ENCODE results near the gene C22orf39.

C22orf39 gene

DNA sequence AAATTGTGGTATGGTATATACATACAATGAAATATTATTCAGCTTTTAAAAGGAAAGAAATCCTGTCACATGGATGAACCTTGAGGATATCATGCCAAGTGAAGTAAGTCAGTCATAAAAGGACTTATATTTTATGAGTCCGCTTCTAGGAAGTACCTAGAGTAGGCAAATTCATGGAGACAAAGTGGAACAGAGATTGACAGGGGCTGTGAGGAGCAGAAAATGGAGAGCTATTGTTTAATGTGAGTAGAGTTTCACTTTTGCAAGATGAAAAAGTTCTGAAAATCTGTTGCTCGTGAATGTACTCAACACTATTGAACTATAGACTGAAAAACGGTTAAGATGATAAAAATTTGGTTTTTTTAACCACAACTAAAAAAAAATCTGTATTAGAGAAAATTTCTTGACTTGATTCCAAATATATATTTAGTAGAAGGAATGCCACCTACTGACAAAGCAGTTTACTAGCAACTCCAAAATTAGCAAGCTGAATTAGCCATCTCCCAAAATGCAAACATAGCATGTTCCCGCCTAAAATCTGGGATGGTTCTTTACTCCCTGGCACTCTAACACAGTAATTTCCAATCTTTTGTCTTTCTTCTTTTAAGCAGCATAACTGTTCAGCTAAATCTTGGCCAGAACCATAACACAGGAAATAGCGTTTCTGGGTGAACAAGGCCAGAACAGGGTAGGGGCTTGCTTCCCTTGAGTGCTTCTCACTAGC is 30.0 kb upstream of the C22orf39 start:
- no peak for DNase-seq

DNA sequence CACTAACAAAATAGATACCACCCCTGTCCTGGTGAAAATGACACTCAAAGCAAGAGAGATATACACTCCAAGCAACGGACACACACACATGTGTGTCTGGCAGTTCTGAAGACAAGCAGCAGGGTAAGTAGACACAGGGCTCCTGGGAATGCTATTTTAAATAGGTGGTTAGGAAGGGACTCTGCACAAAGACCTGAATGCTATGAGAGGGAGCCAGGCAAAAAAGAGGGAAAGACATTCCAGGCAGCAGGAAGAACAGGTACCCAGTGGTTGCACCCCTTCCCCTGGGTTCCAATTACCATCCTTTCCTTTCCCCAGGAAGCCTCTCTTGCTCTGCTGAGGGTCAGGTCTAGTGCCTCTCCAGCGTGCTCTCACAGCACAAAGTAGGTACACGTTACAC is 28.5 kb upstream of the C22orf39 start:
- no peak for DNase-seq

DNA sequence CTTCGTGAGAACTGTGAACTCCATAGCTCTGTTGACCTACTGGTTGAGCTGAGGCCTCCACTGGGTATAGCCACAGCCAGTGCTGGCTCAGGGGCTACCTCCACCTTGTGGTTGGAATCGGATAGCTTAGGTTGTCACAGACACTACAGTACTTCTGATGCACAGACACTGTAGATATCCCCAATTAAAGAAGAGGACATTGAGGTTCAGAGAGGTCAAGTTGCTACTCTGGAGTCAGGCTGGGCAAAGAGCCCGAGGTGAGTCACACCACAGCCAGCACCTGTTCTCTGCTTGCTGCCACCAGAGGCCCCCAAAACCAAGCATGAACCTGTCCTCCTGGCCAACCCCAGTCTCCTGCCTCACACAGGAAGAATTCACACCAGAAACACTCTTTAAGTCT is 26.1 kb upstream of the C22orf39 start:
- DNase-seq, result no peak

DNA sequence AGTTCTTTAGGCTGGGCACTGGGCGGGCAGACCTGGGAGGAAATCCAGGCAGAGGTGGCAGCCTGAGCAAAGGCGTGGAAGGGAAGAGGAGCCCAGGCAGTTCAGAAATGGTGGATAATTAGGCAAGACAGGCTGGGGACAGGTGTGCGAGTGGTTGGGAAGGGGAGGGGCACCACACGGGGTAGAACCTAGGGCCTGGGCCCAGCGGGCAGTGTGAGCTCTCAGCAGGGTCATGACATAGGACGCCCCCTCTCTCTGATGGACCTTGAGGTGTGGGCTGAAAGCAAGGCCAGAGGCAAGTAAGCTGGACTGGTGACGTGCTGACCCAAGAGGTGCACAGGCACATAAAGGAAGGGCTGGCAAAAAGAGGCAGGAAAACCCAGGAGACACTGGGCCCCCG is 24.7 kb upstream of the C22orf39 start:
- no peak for DNase-seq

DNA sequence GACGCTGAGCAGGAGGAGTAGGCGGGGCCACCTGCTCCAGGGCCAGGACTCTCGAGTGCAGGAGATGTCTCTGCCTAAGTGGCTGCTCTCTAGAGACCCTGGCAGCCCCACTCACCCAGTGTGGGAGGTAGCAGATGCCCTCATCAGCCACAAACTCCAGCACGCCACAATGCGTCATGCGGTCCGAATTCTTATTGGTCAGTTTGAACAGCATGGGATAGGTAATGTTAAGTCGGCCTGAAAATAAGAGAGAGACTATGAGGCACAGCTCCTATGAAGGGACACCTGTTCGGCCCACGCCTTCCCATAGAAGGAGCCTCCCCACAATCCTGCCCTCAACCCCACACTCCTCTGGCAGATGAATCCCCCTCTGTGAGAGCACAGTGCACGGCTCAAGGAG is 24.1 kb upstream of the C22orf39 start:
- no peak for DNase-seq

DNA sequence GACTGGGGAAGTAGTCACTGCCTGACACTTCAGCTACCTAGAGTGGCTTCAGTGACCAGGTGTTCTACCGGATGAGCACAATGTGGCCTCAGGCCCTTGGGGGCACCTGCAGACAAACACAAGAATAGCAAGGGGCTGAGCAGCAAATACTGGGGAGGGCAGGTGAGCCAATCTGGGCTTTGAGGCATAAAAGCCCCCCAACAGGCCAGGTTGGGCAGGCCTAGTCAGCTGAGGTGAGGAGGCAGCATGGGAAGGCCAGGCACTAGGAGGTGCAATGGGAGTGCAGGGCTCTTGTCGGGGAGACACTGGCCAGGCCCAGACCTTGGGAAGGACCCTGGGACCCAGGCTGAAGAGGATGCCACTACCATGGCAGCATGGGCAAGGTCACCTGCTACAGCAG is 22.5 kb upstream of the C22orf39 start:
- no peak for DNase-seq

DNA sequence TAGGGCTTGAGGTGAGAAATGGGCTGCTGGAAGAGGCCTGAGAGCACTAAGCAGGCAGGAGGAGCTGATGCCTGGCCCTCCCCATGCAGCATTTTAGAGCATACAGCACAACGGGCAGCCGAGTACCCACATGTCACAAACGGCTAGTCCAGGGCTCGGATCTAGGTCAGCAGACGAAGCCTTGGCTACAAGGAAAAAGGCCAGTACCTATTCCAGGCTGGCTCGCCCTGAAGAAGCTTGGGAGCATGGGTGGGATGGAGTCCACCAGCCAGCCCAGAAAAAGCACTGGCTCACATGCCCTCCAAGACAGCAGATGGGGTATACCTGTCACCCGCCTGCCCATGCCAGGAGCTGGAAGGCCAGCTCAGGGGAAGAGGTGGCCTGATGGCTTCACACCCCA is 21.9 kb upstream of the C22orf39 start:
- no peak for DNase-seq

DNA sequence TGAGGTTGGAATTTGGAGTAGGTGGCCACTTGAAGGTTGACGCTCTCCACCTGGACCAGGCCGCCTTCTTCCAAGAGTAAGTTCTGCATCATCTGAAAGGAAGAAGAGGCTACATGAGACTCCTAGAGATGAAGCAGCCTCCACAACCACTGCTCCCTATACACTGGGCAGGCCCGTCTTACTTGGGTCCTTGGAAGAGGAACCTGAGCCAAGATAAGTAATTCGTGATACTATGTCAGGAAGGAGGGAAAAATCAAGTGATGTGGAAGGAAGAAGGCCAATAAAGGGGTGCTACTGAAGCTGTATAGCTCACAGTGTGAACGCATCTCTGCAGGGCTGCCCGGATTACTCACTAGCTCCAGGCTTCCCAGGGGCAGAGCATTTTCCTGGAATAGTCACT is 20.4 kb upstream of the C22orf39 start:
- no peak for DNase-seq

DNA sequence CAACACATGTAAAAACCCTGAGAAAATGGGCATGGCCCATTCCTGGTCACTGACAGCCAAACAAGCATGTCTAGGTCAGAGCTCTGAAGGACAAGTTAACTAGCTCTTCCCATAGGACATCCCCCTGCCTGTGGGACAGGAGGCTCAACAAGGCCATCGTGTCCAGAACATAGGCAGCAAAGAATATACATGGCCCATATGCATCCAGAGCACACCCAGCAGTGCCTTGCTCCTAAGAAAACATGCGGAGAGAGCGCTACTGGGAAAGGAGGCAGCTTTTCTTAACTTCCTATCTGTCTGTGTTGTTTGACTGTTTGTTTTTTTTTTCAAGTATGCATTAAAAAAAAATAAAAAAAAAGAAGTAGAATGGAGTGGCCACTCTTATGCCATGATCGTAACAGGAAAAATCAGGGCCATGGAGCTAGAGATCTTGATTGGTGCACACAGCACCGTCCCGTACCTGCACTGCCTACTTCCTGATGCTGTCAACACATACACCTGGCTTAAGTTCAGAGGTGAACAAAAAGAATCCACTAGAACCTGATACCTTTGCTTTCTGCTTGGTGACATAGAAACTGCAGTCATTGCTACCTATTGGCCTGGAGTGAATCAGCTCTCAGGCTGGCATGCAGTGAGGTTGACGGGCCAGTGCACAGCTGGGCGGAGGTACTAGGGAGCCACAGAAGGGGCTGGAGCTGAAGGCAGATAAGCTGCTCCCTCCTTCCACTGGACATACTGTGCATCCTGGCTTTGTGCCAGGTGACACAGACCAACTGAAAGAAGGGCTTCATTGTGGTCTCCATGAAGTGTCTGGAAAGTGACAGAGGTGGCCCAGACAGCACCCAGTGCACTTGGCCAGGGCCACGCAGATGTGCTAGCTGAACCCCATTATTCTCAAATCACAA is 19.6 kb upstream of the C22orf39 start:
- DNase-seq, result no peak

DNA sequence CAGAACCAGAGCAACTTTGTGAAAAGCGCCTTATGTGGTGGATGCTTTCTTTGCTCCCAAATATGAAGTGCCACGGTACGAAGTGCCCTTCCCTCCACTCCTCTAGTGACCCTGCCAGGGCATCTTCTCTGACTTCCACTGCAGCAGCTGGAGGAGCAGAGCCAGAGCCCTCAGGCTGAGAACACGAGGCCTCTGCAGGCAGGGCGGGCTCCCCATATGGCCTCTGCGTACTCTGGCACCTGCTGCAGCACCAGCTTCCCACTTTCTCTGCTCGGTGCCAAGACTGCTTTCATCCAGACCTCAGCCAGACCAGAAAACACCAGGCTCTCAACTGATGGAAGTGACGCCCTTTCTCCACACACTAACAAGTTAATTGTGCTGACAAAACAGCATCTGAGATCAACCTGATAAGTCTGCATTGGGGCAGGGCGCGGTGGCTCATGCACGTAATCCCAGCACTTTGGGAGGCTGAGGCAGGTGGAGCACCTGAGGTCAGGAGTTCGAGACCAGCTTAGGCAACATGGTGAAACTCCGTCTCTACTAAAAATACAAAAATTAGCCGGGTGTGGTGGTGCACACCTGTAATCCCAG is 18.7 kb upstream of the C22orf39 start:
- DNase-seq, result no peak

DNA sequence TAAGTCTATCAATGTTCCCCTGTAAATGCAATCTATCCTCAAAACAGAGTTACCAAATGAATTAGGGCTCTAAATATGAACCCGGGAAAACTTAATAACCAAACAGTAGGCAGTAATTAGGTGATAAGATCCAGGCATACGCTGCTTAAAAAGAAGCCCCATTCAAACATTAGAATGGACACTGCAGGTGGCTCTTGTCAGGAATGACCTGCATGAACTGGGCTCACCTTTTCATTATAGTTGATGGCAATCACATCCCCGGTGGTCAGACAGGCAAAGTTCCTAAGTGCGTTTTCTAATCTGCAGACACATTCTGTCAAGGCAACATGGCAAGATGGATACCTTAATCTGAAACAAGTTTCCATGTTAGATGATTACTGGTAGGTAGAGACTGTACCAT is 17.5 kb upstream of the C22orf39 start:
- no peak for DNase-seq

DNA sequence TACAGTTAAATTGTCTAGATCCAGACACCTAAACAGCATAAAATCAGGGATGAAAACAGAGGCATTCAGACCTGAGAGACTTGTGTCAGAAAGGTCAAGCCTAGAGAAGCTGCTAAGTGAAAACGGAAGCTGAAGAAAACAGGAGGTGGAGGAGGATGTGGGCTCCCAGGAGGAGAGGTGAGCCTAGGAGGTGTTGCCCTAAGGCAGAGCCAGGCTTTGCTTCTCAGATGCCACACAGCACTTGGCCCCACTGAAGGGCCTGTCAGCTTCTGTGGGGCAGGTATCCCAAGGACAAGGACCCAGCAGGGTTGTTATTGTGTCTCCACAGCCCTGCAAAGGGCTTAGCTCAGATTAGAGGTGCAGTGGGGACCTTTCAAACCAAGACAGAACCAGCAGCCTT is 17.0 kb upstream of the C22orf39 start:
- DNase-seq, result no peak

DNA sequence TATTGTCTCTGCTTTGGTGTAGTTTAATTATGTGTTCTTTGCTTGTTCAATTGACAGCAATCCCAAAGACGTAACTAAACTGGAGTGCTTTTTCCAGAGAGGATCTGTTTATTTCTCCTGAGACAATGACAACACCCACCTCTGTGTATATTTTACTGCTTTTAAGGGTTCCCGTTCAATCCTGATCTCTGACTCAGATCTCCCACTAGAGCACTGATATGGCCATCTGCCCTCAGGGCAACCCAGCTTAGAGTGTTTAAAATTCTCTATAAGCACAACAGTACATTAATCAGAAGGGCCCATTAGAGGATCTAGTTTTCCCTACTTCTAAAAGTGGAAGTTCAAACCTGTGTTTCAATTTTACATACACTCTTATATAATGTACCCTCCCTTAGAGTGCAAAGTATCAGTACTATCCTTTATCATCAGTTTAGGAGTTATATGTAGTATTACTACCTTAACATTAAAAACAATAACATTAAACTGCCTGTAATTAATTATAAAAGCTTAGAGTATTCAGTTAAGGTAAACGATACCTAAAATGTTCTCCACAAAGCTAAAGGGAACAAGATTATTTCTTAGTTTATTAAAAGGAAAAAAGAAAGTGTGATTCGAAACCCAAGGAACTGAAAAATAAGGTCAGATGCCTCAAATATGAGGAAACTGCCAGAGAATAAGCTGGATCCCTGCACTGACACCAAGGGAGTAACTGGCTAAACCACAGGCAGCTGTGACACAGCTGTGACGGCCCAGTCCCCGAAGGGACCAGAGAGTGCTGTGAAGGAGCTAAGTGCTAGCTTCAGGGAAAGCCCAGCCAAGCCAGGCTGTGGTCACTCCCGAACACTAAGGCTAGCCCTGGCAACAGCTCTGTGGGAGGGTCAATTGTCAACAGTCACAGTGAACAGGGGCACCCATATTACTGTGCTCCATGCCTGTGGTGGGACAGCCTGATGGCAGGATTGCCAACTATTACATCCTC is 16.3 kb upstream of the C22orf39 start:
- no peak for DNase-seq

DNA sequence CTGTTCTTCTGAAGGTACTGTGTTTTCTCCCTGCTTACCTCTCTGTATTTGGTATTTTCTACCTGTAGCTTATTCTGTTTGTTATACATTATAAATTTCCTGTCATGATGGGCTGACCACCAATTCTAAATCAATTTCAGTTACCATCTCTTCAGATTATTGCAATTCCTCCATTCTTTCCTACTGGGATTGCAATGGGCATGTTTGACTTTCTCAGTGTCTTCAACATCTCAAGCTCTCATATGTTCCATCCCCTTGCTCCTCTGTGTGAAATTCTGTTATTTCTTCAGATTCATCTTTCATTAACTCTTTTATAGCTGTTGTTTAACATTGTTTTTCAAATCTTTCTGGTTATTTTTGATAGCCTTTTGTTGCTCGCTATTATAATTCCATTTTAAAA is 15.5 kb upstream of the C22orf39 start:
- no peak for DNase-seq

DNA sequence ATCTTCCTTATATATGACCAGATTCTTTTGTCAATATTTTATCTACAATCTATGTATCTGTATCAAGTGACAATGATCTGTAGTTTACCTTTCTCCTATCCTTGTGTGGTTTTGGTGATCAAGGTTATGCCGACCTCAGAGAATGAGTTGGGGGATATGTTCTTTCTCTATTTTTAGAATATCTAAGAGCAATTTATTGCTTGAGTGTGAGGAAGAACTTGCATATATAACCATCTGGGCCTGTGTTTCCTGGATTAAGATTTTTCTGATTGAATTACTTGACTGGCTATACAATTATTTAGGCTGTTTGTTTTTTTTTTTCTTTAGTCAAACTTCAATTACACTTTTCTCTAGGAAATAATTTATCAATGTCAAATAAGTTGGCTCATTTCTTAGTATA is 14.0 kb upstream of the C22orf39 start:
- DNase-seq, result no peak

DNA sequence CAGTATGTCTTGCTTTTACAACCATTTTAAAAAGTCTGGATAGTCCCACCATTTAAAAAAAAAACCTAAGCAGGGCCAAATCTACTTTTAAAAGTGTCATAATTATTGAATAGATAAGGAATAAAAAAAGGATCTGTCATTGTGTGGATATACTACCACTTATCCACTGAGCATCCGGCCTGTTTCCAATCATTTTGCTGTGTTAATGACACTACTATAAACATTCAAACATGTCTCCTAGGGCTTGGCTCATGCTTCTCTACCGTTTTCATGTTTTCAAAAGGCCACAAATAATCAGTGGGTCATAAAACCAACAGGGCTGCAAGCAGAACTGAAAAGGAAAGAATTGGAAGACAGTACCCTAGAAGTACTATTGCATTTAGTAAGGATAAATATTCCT is 12.5 kb upstream of the C22orf39 start:
- no peak for DNase-seq

DNA sequence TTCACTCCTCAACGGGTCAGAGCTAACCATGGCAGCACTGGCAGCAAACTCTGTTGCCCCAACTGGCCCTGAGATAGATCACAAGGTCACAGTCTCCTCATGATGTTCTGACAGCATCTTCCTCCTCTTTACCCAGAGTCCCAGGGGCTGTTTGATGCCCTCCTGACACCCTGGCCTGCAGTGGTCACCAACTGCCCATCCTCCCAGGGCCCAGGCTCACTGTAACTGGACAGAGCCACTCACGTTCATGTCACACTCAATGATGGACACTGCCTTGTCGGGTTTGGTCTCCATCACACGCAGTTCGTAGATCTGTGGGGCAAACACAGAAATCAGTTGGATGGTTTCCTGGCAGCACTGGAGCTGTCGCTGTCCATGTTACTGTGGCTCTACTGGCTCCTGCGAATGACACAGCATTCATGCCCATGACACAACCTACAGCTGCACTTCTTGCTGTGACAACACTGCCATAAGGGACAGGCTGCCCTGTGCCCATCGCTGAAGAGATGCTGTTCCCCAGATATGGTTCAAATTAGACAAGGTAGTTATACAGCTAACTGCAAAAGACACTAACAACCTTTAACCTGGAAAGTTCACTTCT is 10.4 kb upstream of the C22orf39 start:
- DNase-seq, result no peak

DNA sequence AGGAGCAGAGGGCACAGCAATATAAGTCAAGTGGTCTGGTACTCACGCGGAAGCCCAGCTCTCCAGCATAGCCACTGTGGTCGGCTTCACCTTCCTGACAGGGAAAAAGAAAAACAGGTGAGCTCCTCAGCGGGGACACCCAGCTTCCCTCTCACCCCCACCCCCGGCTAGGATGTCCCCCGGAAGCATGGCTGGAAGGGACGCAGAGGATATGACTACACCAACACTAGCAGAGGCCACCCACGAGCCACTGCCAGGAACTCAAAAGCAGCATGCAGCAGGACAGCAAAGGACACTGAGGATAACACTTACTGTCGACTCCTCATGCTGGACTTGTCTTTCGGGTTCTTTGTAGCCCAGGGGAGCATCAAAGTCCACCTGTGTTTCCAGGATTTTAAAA is 9.0 kb upstream of the C22orf39 start:
- no peak for DNase-seq

DNA sequence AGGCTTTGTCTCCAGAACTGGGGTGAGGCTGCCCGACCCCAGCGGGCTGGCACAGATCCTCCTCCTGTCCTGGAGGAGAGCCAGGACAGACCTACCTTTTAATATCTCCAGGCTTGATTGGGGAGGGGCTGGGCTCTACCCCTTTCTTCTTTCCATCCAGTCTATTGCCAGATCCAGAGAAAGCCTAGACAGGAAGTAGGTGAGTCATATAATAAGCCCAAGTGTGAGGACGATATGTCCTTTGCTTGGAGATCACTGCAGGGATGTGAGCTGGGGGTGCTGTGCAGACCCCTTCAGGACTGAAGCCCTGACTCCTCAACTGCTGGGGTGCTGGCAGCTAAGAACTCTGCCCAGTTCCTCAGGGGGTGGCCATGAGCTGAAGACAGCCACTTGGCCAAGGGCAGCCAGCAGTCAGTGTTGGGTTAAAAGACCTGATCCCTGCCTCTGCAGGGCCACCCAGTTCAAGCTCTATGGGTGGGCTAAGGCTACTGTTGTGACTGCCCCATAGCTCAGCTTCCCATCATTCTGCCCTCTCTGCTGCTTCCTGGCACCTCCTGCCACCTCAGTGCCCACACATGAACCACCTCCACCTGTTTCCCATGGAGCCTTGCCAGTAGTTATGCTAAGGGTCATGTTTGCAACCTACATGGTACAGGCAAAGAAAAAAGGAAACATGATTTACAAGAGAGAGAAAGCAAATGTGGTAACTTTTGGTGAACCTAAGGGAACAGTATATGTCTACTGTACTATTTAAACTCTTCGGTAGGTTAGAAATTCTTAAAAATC is 8.3 kb upstream of the C22orf39 start:
- DNase-seq, result no peak

DNA sequence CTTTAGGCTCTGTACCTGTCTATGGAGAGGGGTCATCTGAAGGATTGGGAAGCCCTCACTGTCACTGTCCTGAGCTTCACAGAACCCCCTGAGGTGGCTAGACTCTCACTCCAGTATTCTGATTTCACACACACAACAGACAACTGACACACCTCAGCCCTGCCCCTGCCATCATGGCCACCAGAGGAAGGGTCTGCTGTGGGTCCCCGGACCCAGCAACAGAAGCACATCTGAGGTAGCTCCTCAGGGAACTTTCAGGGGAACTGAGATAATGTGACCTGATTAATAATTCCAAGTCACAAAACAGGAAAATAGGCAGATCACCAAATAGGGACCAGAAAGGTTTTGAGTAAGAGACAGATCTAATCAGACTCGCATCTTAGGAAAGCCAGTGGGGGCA is 7.5 kb upstream of the C22orf39 start:
- no peak for DNase-seq

DNA sequence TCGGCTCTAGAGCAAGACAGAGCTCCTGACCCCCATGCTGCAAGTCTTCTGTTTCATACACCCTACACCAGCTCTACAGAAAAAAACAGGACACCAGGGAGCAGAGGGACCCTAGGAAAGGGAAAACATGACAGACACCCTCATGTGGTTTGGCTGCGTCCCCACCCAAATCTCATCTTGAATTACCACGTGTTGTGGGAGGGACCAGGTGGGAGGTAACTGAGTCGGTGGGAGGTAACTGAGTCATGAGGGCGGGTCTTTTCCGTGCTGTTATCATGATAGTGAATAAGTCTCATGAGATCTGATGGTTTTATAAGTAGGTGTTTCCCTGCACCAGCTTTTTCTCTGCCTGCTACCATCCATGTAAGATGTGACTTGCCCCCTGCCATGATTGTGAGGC is 6.6 kb upstream of the C22orf39 start:
- DNase-seq, result no peak

DNA sequence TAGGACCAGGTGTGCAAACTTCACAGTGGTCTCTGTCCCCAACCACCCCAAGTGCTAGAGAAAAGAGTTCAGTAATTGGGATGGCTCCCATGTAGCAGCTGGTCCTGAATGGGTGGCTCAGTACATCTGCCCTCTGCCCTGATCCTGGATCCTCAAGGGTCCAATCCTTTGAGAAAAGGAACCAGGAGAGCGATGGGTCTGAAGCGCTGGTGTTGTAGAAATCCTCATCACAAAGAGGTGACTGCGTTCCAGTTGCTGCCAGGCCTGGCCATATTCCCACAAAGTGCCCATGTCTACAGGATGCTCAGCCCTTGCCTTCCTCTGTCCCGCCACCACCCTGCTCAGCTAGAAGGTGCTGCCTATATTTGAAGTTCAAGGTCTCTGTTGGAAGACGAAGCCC is 6.2 kb upstream of the C22orf39 start:
- no peak for DNase-seq

Data from effector CD8-positive, alpha-beta T cell (primary cell).